HepG2 (cell line): ENCODE results near the gene ADAMTS13. TPM values are rescaled to one million over a fixed set of nuclear protein-coding genes. Genes with fewer than 3 reads are reported as not detected.

Source experiments
- ATAC-seq: fragments of 200-7000 bp; cut with Tn5 transposase; 3 replicates; pipeline ENCODE4 v1.9.1; 2020; ENCODE audit warnings: mild to moderate bottlenecking, moderate library complexity
- BruUV-seq: library from RNA; stranded (reverse); fragments of 400-500 nt; replicated peaks from 2 replicates; lab custom pipeline; 2021; lab: Mats Ljungman, UMichigan
- CTCF ChIA-PET: fragments of 300-600 bp; formaldehyde crosslinking; extraction: SDS; loops from one replicate; lab custom pipeline; 2021; ENCODE audit warnings: low total read pairs, inconsistent platforms, low intra/inter-chr PET ratio; lab: Yijun Ruan, JAX
- POLR2A ChIA-PET: fragments of 350-600 bp; sonication (Branson Sonifier 250); formaldehyde crosslinking; loops from one replicate; lab custom pipeline; 2020; ENCODE audit warnings: antibody characterized with exemption, inconsistent platforms; lab: Yijun Ruan, JAX
- DNase-seq: peaks from one replicate; pipeline ENCODE4 v3.0.0-alpha.2; 2015; ENCODE audit warnings: low spot score
- FAIRE-seq: peaks from 3 replicates; lab custom pipeline; 2011; peaks lifted over from hg19 to GRCh38; lab: Jason Lieb, UNC
- H2AFZ ChIP-seq: one replicate; pipeline ENCODE4 v1.6.1; 2011; ENCODE audit warnings: low read length, inconsistent platforms
- H3K27ac ChIP-seq: fragments of 300-600 bp; 3 replicates; pipeline ENCODE4 v1.8.0; 2011; ENCODE audit warnings: mixed run types, mild to moderate bottlenecking, mixed read lengths, low read length, inconsistent platforms; ENCODE audit not compliant: insufficient read depth; ENCODE audit errors: extremely low read length
- H3K27me3 ChIP-seq, 2 experiments: fragments of 200-600 bp in 1 of 2; 2 replicates in 1 of 2; 3 replicates in 1 of 2; pipeline versions ENCODE4 v1.6.0 to v1.8.0; 2011; ENCODE audit warnings: low read length in 2 of 2, mild to moderate bottlenecking in 2 of 2, moderate library complexity in 2 of 2, inconsistent platforms in 1 of 2; ENCODE audit not compliant: insufficient read depth in 2 of 2, control insufficient read depth in 1 of 2
- H3K36me3 ChIP-seq, 2 experiments: fragments of 200-600 bp in 1 of 2; replicated peaks in 1 of 2; 2 replicates in 1 of 2; 3 replicates in 1 of 2; pipeline versions ENCODE4 v1.5.1 to v1.8.0; 2011; ENCODE audit warnings: low read length in 2 of 2, inconsistent platforms in 1 of 2; ENCODE audit not compliant: insufficient read depth in 2 of 2, control insufficient read depth in 1 of 2
- H3K4me1 ChIP-seq: 2 replicates; pipeline ENCODE4 v1.5.1; 2012; ENCODE audit warnings: low read length, inconsistent platforms; ENCODE audit not compliant: insufficient read depth
- H3K4me2 ChIP-seq: 2 replicates; pipeline ENCODE4 v1.6.0; 2011; ENCODE audit warnings: low read depth, low read length, inconsistent platforms
- H3K4me3 ChIP-seq, 3 experiments: fragments of 200-600 bp in 1 of 3; sonication (generic), shearing (Covaris generic) in 1 of 3; replicated peaks in 1 of 3; 2 replicates each; pipeline ENCODE4 v1.5.1; 2011 to 2016; ENCODE audit warnings: low read length in 3 of 3, inconsistent platforms in 2 of 3, low read depth in 2 of 3, mild to moderate bottlenecking in 2 of 3, control low read depth in 1 of 3, mixed read lengths in 1 of 3; ENCODE audit not compliant: insufficient read depth in 1 of 3
- H3K79me2 ChIP-seq: one replicate; pipeline ENCODE4 v1.6.1; 2011; ENCODE audit warnings: low read length, inconsistent platforms; ENCODE audit not compliant: insufficient read depth
- H3K9ac ChIP-seq: 2 replicates; pipeline ENCODE4 v1.6.0; 2011; ENCODE audit warnings: mild to moderate bottlenecking, low read depth, low read length, inconsistent platforms; ENCODE audit not compliant: insufficient read depth
- H3K9me3 ChIP-seq: 2 replicates; pipeline ENCODE4 v1.5.1; 2012; ENCODE audit warnings: mild to moderate bottlenecking, low read length
- H4K20me1 ChIP-seq: 2 replicates; pipeline ENCODE4 v1.6.0; 2011; ENCODE audit warnings: inconsistent platforms, mild to moderate bottlenecking, low read length, moderate library complexity; ENCODE audit not compliant: insufficient read depth
- ATF1 ChIP-seq: IDR thresholded peaks from 2 replicates; pipeline ENCODE4 v1.6.1; 2016; ENCODE audit warnings: mild to moderate bottlenecking, control low read depth
- FLYWCH1 ChIP-seq: sonication (generic); formaldehyde crosslinking; IDR thresholded peaks from 2 replicates; pipeline ENCODE4 v1.8.1; 2023; ENCODE audit warnings: mild to moderate bottlenecking, missing genetic modification reagents
- GTF3A ChIP-seq: sonication (generic); formaldehyde crosslinking; conservative IDR thresholded peaks from 2 replicates; pipeline ENCODE4 v1.4.0; 2020; ENCODE audit warnings: mild to moderate bottlenecking, missing genetic modification reagents
- HDAC2 ChIP-seq: sonication (generic); formaldehyde crosslinking; IDR thresholded peaks from 2 replicates; pipeline ENCODE4 v1.4.0; 2020; ENCODE audit warnings: missing genetic modification reagents
- HOXD1 ChIP-seq: sonication (generic); formaldehyde crosslinking; IDR thresholded peaks from 2 replicates; pipeline ENCODE4 v1.5.0; 2020; ENCODE audit warnings: missing genetic modification reagents
- LCORL ChIP-seq, 2 experiments: fragments of 450-650 bp in 1 of 2; sonication (generic) in 1 of 2; formaldehyde crosslinking in 1 of 2; IDR thresholded peaks; 2 replicates each; pipeline versions ENCODE4 v1.5.0 to v1.6.1; 2017 to 2020; ENCODE audit warnings: antibody characterized with exemption in 1 of 2, missing genetic modification reagents in 1 of 2
- MYC ChIP-seq: sonication (generic); formaldehyde crosslinking; IDR thresholded peaks from 2 replicates; pipeline ENCODE4 v1.9.0; 2021; ENCODE audit warnings: missing genetic modification reagents, borderline replicate concordance
- NFKBIZ ChIP-seq: IDR thresholded peaks from 2 replicates; pipeline ENCODE4 v1.6.1; 2018; ENCODE audit warnings: missing genetic modification reagents, missing compliant biosample characterization
- SPEN ChIP-seq: sonication (generic); formaldehyde crosslinking; IDR thresholded peaks from 2 replicates; pipeline ENCODE4 v1.5.1; 2020; ENCODE audit warnings: low read depth, mild to moderate bottlenecking, missing genetic modification reagents
- THAP11 ChIP-seq: IDR thresholded peaks from 2 replicates; pipeline ENCODE4 v1.6.1; 2016; ENCODE audit warnings: missing biosample characterization, missing genetic modification reagents
- WGBS: methylation state at CpG from one replicate; pipeline ENCODE4 v1.1.6; 2017; ENCODE audit warnings: low lambda C conversion rate; 5-methylcytosine and 5-hydroxymethylcytosine counted together
- in situ Hi-C: cut with HindIII; loops from 2 replicates; pipeline ENCODE4 v1.10.0; 2017; ENCODE audit warnings: low pct_unique_long_range_greater_than_20kb; ENCODE audit not compliant: extremely low pct_ligation_motif_present
- intact Hi-C: fragments of 100-400 bp; cut with micrococcal nuclease; formaldehyde crosslinking; loops from one replicate; pipeline ENCODE4 v1.10.0; 2022; ENCODE audit not compliant: unreplicated experiment
- polyA plus RNA-seq, 8 experiments: library from polyadenylated mRNA; depleted of rRNA in 3 of 8; stranded (reverse) in 7 of 8; unstranded in 1 of 8; fragments of >200 nt; fragmentation: Illumina TruSeq in 4 of 8; extraction: Trizol in 4 of 8; gene quantifications; 2 replicates each; pipeline versions ENCODE4 v1.2.1 to v1.2.3, GENCODE V29; 2011 to 2016; ENCODE audit warnings: low read depth in 4 of 8, missing spikeins in 1 of 8, mixed read lengths in 1 of 8; ENCODE audit not compliant: insufficient read depth in 1 of 8
- total RNA-seq, 5 experiments: library from RNA; depleted of rRNA; stranded (reverse); fragments of >200 nt; fragmentation: Illumina TruSeq; extraction: Trizol; gene quantifications; 2 replicates each; pipeline ENCODE4 v1.2.3, GENCODE V29; 2016; ENCODE audit warnings: low read depth in 1 of 5
- TF ChIP-seq, protein P1 (sequence below): sonication (generic); formaldehyde crosslinking; IDR thresholded peaks from 2 replicates; pipeline ENCODE4 v1.5.0; 2020; ENCODE audit warnings: missing genetic modification reagents
- TF ChIP-seq, protein P2 (sequence below): sonication (generic); formaldehyde crosslinking; IDR thresholded peaks from 2 replicates; pipeline ENCODE4 v1.8.0; 2023; ENCODE audit warnings: mild to moderate bottlenecking, missing genetic modification reagents

ADAMTS13 gene
- total and polyA plus RNA-seq, 2 of the 13 experiments (the other 11 are each of a cell fraction or from before 2014, with no cell fraction given), result 0.91 to 4.5 TPM

DNA sequence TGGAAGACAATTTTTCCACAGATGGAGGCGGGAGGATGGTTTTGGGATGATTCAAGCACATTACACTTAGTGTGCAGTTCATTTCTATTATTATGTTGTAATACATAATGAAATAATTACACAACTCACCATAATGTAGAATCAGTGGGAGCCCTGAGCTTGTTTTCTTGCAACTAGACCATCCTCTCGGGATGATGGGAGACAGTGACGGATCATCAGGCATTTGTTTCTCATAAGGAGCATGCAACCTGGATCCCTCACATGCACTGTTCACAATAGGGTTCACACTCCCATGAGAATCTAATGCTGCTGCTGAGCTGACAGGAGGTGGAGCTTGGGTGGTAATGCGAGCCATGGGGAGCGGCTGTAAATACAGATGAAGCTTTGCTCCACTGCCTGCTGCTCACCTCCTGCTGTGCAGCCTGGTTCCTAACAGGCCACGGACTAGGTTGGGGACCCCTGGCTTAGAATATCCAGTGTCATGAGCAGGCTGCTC lies 44.4 kb upstream of the ADAMTS13 start (continued):
- TF ChIP-seq MYC (peak; percentile 17; the same call in 1 of the 2 replicates), GTF3A (no peak), NFKBIZ (CRISPR knock-in tag) (no peak), HOXD1 (CRISPR knock-in tag) (no peak), THAP11 (CRISPR knock-in tag) (no peak), HDAC2 (CRISPR knock-in tag) (no peak), FLYWCH1 (CRISPR knock-in tag) (no peak), SPEN (no peak)
- TF ChIP-seq, protein P1, sequence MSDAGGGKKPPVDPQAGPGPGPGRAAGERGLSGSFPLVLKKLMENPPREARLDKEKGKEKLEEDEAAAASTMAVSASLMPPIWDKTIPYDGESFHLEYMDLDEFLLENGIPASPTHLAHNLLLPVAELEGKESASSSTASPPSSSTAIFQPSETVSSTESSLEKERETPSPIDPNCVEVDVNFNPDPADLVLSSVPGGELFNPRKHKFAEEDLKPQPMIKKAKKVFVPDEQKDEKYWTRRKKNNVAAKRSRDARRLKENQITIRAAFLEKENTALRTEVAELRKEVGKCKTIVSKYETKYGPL (CRISPR knock-in tag), result no peak
- TF ChIP-seq, all 625 proteins: peak for 27

DNA sequence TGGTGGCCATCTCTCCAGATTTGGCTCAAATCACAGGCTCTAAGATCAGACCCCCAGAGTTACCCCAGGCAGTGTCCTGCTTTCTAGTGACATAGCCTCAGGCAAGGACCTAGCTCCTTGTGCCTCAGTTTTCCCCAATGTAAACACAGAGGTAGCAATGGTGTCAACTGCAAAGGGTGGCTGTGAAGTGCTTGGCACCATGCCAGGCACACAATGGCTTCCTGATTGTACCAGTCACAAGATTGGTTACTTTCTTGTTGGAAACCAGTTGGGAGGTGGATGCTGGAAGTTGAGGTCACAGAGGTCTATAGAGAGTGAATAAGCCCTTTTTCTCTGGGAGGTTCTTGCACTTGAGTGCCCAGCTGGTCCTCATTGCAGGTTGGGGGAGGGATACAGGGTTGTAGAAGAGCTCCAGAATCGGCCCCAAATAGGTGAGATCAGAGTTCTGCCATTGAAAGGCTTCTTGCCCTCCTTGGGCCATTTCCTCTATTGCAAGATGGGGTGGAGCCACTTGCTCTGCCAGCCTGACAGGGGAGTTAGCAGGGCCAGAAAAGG lies 43.7 kb upstream of the ADAMTS13 start:
- Histone ChIP-seq H4K20me1 (peaks cover 18% of the 10 kb centered on the region; the same call in 1 of the 2 replicates), H3K4me3 (no peak overlapping the region), H3K4me1 (peaks cover 45% of the 10 kb centered on the region), H3K79me2 (peaks cover 20% of the 10 kb centered on the region), H3K27me3 (no peaks in the 10 kb centered on the region), H3K9me3 (peaks cover 10% of the 10 kb centered on the region; the same call in 1 of the 2 replicates), H3K36me3 (no peaks in the 10 kb centered on the region), H2AFZ (no peak overlapping the region), H3K9ac (no peak overlapping the region), H3K27ac (no peak overlapping the region), H3K4me2 (0 out of 2 replicates have a peak overlapping the region, but pooled peaks have one; percentile 58)
- WGBS, result 0% methylated on average over 1 of the region's 1 CpG
- ChIA-PET CTCF (no interaction called here), POLR2A (interaction anchor here (1.2 to 3.3 kb wide), 3 partner anchors 8 to 31 kb away, joined by 4 to 16 read pairs (median 6); partner anchors contain the start of genes MED22 and RPL7A)
- TF ChIP-seq LCORL (IDR thresholded peaks at IDR 0.05) (peak; percentile 93), LCORL (CRISPR knock-in tag; IDR thresholded peaks at IDR 0.05) (no peak), ATF1 (CRISPR knock-in tag) (no peak)
- TF ChIP-seq, protein P2, sequence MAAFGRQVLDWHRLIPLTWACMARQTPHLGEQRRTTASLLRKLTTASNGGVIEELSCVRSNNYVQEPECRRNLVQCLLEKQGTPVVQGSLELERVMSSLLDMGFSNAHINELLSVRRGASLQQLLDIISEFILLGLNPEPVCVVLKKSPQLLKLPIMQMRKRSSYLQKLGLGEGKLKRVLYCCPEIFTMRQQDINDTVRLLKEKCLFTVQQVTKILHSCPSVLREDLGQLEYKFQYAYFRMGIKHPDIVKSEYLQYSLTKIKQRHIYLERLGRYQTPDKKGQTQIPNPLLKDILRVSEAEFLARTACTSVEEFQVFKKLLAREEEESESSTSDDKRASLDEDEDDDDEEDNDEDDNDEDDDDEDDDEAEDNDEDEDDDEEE, result 0 out of 2 replicates have a peak, but pooled peaks have one; percentile 30
- FAIRE-seq (no peak), ATAC-seq (no peak), DNase-seq (no peak)
- no TSS peak for BruUV-seq
- intact Hi-C loops, result no loop called here
- in situ Hi-C loops, result no loop called here
